NCI-H345 treated with DMSO at 0.1 percent for 48 hours (cell line): ENCODE measurements around the gene PEAK1.
"Not testable (repeated sequence)": the region's sequence is repeated elsewhere in the genome, so short reads cannot be mapped to it uniquely, and the experiment has no call there.

ENCODE experiments used
- DNase-seq: peaks from one replicate; lab custom pipeline; 2025; ENCODE audit not compliant: unreplicated experiment; lab: John Stamatoyannopoulos, UW

Gene PEAK1

DNA sequence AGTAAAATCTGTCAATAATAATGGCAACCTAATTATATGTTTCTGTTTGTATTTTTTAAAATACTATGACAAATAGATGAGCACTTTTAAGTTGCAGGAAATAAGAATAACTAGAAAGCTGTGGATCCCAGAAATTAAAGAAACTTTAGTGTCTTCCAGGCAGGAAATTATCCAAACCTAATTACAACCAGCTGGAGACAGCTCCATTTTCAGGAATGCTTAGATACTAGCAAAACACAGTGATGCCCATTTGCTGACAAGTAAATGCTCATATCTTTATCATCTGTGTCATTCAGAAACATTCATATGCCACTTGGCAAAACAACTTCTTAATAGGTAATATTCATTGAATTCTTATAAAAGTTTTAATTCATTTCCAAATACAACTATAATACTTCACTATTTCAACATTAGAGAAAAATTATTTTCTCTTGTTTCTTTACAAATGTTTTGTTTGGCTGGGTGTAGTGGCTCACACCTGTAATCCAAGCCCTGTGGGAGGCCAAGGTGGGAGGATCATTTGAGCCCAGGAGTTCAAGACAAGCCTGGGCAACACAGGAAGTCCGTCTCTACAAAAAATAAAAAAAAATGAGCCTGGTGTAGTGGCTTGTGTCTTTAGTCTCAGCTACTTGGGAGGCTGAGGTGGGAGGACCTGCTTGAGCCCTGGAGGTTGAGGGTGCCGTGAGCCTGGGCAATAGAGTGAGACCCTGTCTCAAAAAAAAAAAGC is 179.9 kb downstream of the PEAK1 start:
- DNase-seq, result no peak

DNA sequence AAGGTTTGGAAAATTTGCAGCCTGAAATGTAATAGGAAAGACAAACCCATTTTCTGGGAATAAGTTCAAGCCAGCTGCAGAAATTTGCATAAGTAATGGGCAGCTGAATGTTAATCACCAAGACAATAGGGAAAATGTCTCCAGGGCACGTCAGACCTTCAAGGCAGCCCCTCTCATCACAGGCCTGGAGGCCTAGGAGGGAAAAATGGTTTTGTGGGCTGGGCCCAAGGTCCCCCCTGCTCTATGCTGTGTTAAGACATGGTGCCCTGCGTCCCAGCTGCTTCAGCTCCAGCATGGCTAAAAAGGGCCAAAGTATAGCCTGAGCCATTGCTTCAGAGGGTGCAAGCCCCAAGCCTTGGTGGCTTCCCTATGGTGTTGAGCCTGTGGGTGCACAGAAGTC is 184.3 kb downstream of the PEAK1 start:
- DNase-seq, result no peak

- DNase-seq, result no peak
Observed at GRCh38 chr15:77228828-77229227, 191.1 kb downstream of the PEAK1 start.

- no peak for DNase-seq
Observed at GRCh38 chr15:77226652-77227051, 193.3 kb downstream of the PEAK1 start.

DNA sequence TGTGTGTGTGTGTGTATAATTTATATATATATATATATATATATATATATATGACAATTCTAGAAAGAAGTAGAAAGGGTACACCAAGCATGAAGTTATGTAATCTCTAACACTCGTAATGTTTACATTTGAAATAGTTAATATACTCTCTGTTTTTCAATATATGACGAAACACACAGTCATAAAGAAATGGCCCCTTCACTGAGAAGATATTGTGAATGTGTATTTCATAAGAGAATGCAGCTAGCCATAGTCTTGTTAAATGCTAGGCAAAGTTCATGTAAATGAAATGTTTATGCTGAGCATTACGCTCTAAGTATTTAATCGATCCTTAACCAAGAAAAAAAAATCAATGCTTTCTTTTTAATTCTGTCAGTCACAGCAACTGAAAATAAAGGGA is 194.3 kb downstream of the PEAK1 start:
- DNase-seq, result no peak

DNA sequence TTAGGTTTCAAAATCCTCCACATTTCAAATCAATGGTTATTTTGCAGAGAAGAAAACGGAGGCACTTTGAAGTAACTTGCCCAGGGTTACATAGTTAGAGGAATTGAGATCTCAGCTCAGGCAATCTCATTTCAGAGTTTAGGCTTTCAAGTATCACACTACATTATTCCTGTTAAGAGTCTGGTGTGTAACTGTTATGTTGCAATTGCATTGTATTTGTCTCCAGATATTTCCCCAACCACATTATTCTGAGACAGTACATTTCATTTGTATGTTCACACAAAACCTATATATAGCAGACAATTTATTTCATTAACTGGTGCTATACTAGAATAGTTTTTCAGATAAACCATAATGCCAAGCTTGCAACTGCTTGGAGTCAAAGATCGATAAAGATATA is 194.8 kb downstream of the PEAK1 start:
- DNase-seq, result no peak

GRCh38 chr15:77224352-77224751 is 195.6 kb downstream of the PEAK1 start:
- DNase-seq, result no peak

DNA sequence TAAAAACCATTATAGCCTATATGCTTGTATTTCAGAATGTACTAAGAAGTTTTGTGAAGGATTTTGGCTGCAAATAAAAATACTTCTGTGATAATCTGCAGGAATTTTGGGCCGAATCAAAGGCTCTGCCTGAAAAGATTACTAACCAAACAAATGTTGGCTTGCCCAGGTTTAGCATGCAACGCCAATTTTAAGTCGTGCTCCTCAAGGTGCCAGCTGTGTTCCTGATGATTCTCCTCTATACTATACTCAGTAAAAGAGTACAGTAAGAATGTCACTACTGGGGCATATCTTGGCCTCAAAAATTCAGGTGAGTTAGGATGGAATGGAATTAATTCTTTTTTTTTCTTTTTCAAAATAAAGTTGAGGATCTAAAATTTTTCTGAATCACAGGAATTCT is 198.2 kb downstream of the PEAK1 start:
- no peak for DNase-seq

- DNase-seq, result no peak
Observed at GRCh38 chr15:77221174-77221573, 198.7 kb downstream of the PEAK1 start.

GRCh38 chr15:77219841-77220240 is 200.1 kb downstream of the PEAK1 start:
- DNase-seq, result no peak

- no peak for DNase-seq
Observed at GRCh38 chr15:77209221-77209620, 210.7 kb downstream of the PEAK1 start.

- DNase-seq, result no peak
Observed at GRCh38 chr15:77208241-77208640, 211.7 kb downstream of the PEAK1 start.

- no peak for DNase-seq
Observed at GRCh38 chr15:77201665-77202064, 218.2 kb downstream of the PEAK1 start.

GRCh38 chr15:77196381-77196780 is 223.5 kb downstream of the PEAK1 start:
- DNase-seq, result no peak

DNA sequence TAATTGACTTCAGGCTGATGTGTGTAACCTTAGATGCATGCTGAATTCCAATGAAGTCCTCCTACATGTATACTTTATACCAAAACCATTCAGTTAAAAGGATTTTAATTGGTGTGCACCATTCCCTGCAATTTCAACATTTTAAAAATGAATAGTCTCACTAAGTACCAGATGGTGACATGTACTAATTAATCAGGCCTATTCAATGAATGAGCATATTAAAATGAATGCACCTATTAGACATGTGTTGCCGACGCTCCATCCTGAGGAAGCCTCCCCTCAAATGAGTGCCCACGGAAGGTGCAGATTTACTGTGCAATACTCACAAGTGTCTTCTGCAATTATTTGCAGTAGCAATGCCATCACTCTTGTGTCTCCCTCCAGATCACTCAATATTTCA is 224.3 kb downstream of the PEAK1 start:
- DNase-seq, result no peak

DNA sequence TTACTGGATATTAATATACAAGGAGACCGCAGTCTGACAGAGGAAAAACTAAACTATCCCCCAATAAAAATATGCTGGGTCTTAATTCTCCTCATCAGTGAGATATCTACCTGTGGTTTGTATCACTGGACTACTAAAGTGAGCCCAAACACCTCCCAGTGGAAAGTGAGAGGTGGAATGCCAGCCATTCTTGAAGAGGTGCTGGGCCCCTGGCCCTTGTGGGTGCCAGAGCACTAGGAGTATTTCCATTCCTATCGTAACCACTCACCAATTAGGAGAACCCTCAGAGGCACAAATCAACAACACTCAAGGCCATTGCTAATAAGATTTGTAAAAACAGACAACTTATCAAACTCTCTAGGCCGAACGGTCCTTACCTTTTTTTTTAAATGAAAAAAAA is 227.5 kb downstream of the PEAK1 start:
- no peak for DNase-seq

DNA sequence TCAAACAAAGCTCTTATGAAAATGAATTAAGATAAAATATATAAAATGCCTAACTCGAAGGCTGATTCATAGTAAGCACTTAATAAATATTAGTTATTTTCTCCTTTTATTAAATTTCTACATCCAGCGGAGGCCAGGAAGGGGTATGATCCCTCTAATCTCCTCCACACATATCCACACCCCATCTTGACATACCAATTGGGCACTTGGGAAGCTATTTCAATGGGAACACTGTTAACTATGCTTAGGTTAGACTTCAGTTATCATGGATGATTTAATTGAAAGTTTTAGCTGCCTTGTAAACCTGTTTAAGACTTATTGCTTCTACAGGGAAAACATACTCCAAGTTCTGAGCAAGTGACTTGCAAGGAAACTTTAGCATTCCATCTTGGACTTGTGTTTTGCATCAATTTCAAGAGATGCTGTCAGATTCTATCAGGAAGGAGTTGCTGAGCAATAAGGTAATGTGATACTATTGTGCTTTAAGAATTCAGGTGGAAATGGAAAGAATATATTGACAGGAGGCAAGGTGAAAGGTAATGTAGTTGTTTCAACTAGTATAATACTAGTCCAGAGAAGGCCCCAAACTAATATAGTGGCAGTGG is 228.6 kb downstream of the PEAK1 start:
- DNase-seq, result no peak

- DNase-seq, result no peak
Observed at GRCh38 chr15:77187751-77188464, 232.0 kb downstream of the PEAK1 start.

DNA sequence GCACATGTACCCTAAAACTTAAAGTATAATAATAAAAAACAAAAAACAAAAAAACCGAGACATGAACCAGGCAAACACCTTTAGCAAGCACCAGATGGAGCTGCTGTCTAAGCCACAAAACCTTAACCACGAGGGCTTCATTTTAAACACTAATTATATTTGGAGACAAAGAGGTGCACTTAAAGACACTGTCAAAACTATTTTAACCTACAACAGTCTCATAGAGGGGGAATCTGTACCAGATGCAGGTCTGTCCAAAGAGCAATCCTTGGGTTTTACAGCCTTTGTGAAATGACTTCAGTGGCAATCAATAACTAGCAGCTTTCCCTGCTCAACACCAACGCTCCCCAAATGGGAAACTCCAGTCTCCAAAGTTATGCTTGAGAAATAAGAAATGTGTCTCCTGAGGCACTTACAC is 233.3 kb downstream of the PEAK1 start:
- DNase-seq, result no peak

GRCh38 chr15:77185242-77185785 is 234.6 kb downstream of the PEAK1 start:
- no peak for DNase-seq

- DNase-seq, result not testable (repeated sequence)
Observed at GRCh38 chr15:77184352-77184751, 235.6 kb downstream of the PEAK1 start.

DNA sequence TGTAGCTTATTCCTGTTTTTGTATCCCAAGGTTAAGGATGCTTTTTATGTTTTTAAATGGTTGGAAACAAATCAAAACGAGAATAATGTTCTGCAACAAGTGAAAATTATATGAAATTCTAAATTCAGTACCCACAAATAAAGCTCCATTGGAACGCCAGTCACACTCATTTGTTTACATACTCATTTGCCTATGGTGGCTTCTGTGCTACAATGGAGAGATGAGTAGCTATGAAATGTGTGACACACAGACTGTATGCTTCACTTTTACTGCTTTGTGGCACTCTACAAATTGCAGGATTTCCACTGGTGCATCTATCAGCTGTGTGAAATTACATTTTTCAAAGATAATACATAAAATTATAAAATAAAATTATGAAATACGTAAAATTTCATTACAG is 236.8 kb downstream of the PEAK1 start:
- DNase-seq, result no peak
